Panc1 (cell line): ENCODE measurements around the gene RAI1. TPM values are rescaled to one million over a fixed set of nuclear protein-coding genes. Genes with fewer than 3 reads are reported as not detected.
A peak's percentile ranks its signal among the peaks of the same experiment; 100 is the strongest.

Experiments used
- ATAC-seq: fragments of 200-7000 bp; cut with Tn5 transposase; 2 replicates; pipeline ENCODE4 v1.9.1; 2020; ENCODE audit warnings: mild to moderate bottlenecking, moderate library complexity
- BruUV-seq: library from RNA; stranded (reverse); fragments of 400-500 nt; replicated peaks from 2 replicates; lab custom pipeline; 2021; lab: Mats Ljungman, UMichigan
- CTCF ChIA-PET: fragments of 300-600 bp; sonication (Branson Sonifier 250); formaldehyde crosslinking; loops from one replicate; lab custom pipeline; 2022; ENCODE audit warnings: antibody characterized with exemption; lab: Charles Lee
- POLR2A ChIA-PET: fragments of 300-600 bp; sonication (Branson Sonifier 250); formaldehyde crosslinking; loops from one replicate; lab custom pipeline; 2022; ENCODE audit warnings: antibody characterized with exemption; lab: Charles Lee
- DNase-seq: peaks from one replicate; pipeline ENCODE4 v3.0.0-alpha.2; 2010; ENCODE audit warnings: low read depth, low spot score
- H3K27ac ChIP-seq: 2 replicates; pipeline ENCODE4 v1.5.1; 2011; ENCODE audit warnings: mild to moderate bottlenecking, low read length, inconsistent platforms
- H3K27me3 ChIP-seq: fragments of 200-500 bp; sonication (Bioruptor generic); 2 replicates; pipeline ENCODE4 v1.6.0; 2014; ENCODE audit warnings: low read length, inconsistent platforms; ENCODE audit not compliant: control insufficient read depth, insufficient read depth
- H3K36me3 ChIP-seq: fragments of 200-500 bp; sonication (Bioruptor generic); 2 replicates; pipeline ENCODE4 v1.5.1; 2014; ENCODE audit warnings: inconsistent platforms, mild to moderate bottlenecking, low read length, moderate library complexity; ENCODE audit not compliant: control insufficient read depth, insufficient read depth
- H3K4me1 ChIP-seq: 2 replicates; pipeline ENCODE4 v1.5.1; 2011; ENCODE audit warnings: inconsistent platforms, mild to moderate bottlenecking, low read length, moderate library complexity; ENCODE audit not compliant: control insufficient read depth, insufficient read depth
- H3K4me3 ChIP-seq, 2 experiments: 2 replicates each; pipeline ENCODE4 v1.5.1; 2011 to 2012; ENCODE audit warnings: low read depth in 2 of 2, low read length in 2 of 2, mild to moderate bottlenecking in 2 of 2, inconsistent platforms in 1 of 2, moderate library complexity in 1 of 2
- H3K9me3 ChIP-seq: fragments of 200-500 bp; sonication (Bioruptor generic); 2 replicates; pipeline ENCODE4 v1.5.1; 2014; ENCODE audit warnings: low read depth, mild to moderate bottlenecking, inconsistent platforms, low read length, moderate library complexity; ENCODE audit not compliant: control insufficient read depth, insufficient read depth
- POLR2AphosphoS5 ChIP-seq: IDR thresholded peaks from 2 replicates; pipeline ENCODE4 v1.6.1; 2012; ENCODE audit warnings: mild to moderate bottlenecking, low read depth, low read length, moderate library complexity
- SIN3A ChIP-seq: IDR thresholded peaks from 2 replicates; pipeline ENCODE4 v1.6.1; 2012; ENCODE audit warnings: low read depth, mild to moderate bottlenecking, low read length, moderate library complexity, borderline replicate concordance; ENCODE audit not compliant: insufficient read depth
- TCF7L2 ChIP-seq: IDR thresholded peaks from 2 replicates; pipeline ENCODE4 v1.6.1; 2011; ENCODE audit warnings: mild to moderate bottlenecking, low read depth, low read length, inconsistent platforms
- in situ Hi-C: cut with HindIII; loops from 2 replicates; pipeline ENCODE4 v1.10.0; 2016; ENCODE audit warnings: low sequenced_read_pairs, low pct_unique_long_range_greater_than_20kb
- intact Hi-C: fragments of 100-400 bp; cut with micrococcal nuclease; formaldehyde crosslinking; loops from one replicate; pipeline ENCODE4 v1.10.0; 2022; ENCODE audit not compliant: unreplicated experiment
- total RNA-seq: library from RNA; stranded (reverse); gene quantifications from one replicate; pipeline ENCODE4 v1.2.1, GENCODE V29; 2021; ENCODE audit not compliant: unreplicated experiment
- TF ChIP-seq, protein P1 (sequence below): fragments of 450-650 bp; IDR thresholded peaks from 2 replicates; pipeline ENCODE4 v1.5.1; 2017; ENCODE audit warnings: mild to moderate bottlenecking
- TF ChIP-seq, protein P2 (sequence below), 2 experiments: IDR thresholded peaks; 2 replicates each; pipeline ENCODE4 v1.6.1; 2011 to 2012; ENCODE audit warnings: low read depth in 2 of 2, control low read depth in 1 of 2, low read length in 1 of 2, mild to moderate bottlenecking in 1 of 2, moderate library complexity in 1 of 2; ENCODE audit not compliant: insufficient read depth in 1 of 2

RAI1 gene
- total RNA-seq, 1 experiment from 2014 or later, result 51.0 TPM

DNA sequence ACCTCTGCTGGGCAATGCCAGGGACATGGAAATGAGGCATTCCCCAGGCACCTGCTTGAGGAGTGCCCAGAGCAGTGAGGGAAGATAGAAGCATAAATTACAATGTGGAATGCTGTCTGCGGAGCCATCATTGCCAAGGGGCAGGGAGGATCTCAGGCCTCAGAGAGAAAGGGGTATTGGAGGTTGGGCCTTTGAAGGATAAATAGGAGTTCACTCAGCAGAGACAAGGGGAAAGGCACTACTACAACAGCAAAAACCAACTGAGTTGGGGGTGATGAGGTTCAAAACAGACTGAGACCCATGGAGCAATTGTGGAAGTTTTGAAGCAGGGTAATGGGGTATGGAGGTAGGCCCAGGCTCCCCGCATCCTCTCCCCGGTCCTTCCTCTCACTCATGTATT is 122.7 kb downstream of the RAI1 start:
- H3K9me3 ChIP-seq, result no peaks in the 10 kb centered on the region
- BruUV-seq, result TSS peak; percentile 48
- no peak overlapping the region for H3K4me3 ChIP-seq
- CTCF ChIA-PET, result no interaction called here
- H3K4me1 ChIP-seq, result peaks cover 23% of the 10 kb centered on the region
- intact Hi-C loops, result no loop called here
- H3K27ac ChIP-seq, result no peak overlapping the region
- TF ChIP-seq TCF7L2, result no peak
- TF ChIP-seq, protein P1, sequence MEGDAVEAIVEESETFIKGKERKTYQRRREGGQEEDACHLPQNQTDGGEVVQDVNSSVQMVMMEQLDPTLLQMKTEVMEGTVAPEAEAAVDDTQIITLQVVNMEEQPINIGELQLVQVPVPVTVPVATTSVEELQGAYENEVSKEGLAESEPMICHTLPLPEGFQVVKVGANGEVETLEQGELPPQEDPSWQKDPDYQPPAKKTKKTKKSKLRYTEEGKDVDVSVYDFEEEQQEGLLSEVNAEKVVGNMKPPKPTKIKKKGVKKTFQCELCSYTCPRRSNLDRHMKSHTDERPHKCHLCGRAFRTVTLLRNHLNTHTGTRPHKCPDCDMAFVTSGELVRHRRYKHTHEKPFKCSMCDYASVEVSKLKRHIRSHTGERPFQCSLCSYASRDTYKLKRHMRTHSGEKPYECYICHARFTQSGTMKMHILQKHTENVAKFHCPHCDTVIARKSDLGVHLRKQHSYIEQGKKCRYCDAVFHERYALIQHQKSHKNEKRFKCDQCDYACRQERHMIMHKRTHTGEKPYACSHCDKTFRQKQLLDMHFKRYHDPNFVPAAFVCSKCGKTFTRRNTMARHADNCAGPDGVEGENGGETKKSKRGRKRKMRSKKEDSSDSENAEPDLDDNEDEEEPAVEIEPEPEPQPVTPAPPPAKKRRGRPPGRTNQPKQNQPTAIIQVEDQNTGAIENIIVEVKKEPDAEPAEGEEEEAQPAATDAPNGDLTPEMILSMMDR, result no peak
- TF ChIP-seq SIN3A, result no peak
- TF ChIP-seq POLR2AphosphoS5, result no peak
- TF ChIP-seq, protein P2, sequence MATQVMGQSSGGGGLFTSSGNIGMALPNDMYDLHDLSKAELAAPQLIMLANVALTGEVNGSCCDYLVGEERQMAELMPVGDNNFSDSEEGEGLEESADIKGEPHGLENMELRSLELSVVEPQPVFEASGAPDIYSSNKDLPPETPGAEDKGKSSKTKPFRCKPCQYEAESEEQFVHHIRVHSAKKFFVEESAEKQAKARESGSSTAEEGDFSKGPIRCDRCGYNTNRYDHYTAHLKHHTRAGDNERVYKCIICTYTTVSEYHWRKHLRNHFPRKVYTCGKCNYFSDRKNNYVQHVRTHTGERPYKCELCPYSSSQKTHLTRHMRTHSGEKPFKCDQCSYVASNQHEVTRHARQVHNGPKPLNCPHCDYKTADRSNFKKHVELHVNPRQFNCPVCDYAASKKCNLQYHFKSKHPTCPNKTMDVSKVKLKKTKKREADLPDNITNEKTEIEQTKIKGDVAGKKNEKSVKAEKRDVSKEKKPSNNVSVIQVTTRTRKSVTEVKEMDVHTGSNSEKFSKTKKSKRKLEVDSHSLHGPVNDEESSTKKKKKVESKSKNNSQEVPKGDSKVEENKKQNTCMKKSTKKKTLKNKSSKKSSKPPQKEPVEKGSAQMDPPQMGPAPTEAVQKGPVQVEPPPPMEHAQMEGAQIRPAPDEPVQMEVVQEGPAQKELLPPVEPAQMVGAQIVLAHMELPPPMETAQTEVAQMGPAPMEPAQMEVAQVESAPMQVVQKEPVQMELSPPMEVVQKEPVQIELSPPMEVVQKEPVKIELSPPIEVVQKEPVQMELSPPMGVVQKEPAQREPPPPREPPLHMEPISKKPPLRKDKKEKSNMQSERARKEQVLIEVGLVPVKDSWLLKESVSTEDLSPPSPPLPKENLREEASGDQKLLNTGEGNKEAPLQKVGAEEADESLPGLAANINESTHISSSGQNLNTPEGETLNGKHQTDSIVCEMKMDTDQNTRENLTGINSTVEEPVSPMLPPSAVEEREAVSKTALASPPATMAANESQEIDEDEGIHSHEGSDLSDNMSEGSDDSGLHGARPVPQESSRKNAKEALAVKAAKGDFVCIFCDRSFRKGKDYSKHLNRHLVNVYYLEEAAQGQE (IDR thresholded peaks at IDR 0.05; ENCODE audit: insufficient read depth in 1 of 2, low read depth in 2 of 2, low read length in 1 of 2), result no peak
- in situ Hi-C loops, result no loop called here
- H3K27me3 ChIP-seq, result no peaks in the 10 kb centered on the region
- DNase-seq, result no peak
- H3K36me3 ChIP-seq, result no peaks in the 10 kb centered on the region; the same call in 1 of the 2 replicates
- no peak for ATAC-seq
- POLR2A ChIA-PET, result no interaction called here

DNA sequence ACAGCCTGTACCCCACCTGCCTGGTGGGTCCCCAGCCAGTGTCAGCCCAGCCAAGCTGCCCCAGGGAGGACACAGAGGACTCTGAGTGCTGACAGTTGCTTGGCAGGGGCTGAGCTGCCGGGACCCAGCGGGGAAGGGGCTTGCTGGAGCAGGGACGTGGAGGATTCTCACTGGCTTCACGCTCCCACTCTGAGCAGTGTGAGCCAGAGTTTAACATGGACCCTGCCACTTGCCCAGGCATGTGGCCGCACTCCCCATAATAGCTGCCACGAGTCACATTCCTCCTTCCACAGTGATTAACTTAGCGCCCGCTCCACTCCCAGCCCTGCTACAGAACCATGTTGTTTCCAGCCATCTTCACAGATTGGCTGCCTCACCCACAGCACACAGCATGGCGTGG is 124.3 kb downstream of the RAI1 start:
- in situ Hi-C loops, result no loop called here
- CTCF ChIA-PET, result no interaction called here

More for the DNA sequence above, 124.3 kb downstream of the RAI1 start:
- no peak overlapping the region for H3K27ac ChIP-seq
- no peaks in the 10 kb centered on the region for H3K27me3 ChIP-seq
- no peak for DNase-seq
- BruUV-seq, result no TSS peak
- intact Hi-C loops, result no loop called here
- H3K4me3 ChIP-seq, result no peak overlapping the region
- H3K36me3 ChIP-seq, result no peaks in the 10 kb centered on the region; the same call in 1 of the 2 replicates
- H3K9me3 ChIP-seq, result no peaks in the 10 kb centered on the region
- peaks cover 30% of the 10 kb centered on the region for H3K4me1 ChIP-seq
- POLR2A ChIA-PET, result no interaction called here
- TF ChIP-seq, protein P2 (IDR thresholded peaks at IDR 0.05; ENCODE audit: insufficient read depth in 1 of 2, low read depth in 2 of 2, low read length in 1 of 2), result no peak
- TF ChIP-seq, protein P1, result no peak
- no peak for TF ChIP-seq POLR2AphosphoS5
- no peak for TF ChIP-seq SIN3A
- TF ChIP-seq TCF7L2, result no peak
- ATAC-seq, result no peak
